ENCODE data around the gene NBEA. TPM values are rescaled to one million over a fixed set of nuclear protein-coding genes. Genes with fewer than 3 reads are reported as not detected.

NBEA gene
- total RNA-seq, 1 donor from 2014 or later, result 12.0 TPM

DNA sequence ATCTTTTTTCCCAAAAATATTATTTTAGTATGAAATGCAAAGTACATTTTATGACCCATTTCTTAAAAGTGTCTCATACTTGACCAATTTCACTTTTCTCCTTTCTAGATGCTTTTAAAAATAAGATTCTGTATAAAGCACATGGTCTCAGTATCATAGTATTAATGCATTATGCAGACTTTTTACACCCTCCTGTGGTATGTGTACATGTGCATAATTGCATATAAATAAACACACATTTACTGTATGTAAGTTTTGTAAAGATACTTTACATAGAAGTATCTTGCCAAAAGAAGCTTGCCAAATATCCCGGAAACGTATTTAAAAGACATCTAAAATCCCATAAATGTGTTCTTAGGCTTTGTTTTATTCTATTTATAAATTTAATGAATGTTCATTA lies 619.5 kb downstream of the NBEA start:
- no peak overlapping the region for H3K4me3 ChIP-seq
- H3K9me3 ChIP-seq, result no peaks in the 10 kb centered on the region
- DNase-seq (ENCODE audit: extremely low spot score in 2 of 2), result no peak
- H3K36me3 ChIP-seq, result no peaks in the 10 kb centered on the region
- H3K4me1 ChIP-seq, result no peaks in the 10 kb centered on the region
- H3K27ac ChIP-seq, result no peak overlapping the region
- H3K27me3 ChIP-seq, result no peaks in the 10 kb centered on the region
- TF ChIP-seq POLR2AphosphoS5 (IDR thresholded peaks at IDR 0.05; ENCODE audit: insufficient read depth in 1 of 2, low read depth in 1 of 2) (no peak), CTCF (IDR thresholded peaks at IDR 0.05) (no peak), POLR2A (IDR thresholded peaks at IDR 0.05) (no peak)
- intact Hi-C loops (cut with DNase I), result no loop called here

GRCh38 chr13:35565273-35565672 lies 623.2 kb downstream of the NBEA start:
- Histone ChIP-seq H3K27me3 (no peaks in the 10 kb centered on the region), H3K4me1 (no peaks in the 10 kb centered on the region), H3K27ac (no peak overlapping the region), H3K9me3 (no peaks in the 10 kb centered on the region), H3K4me3 (no peak overlapping the region), H3K36me3 (no peaks in the 10 kb centered on the region)
- no peak for TF ChIP-seq POLR2A (IDR thresholded peaks at IDR 0.05)
- no peak for TF ChIP-seq CTCF (IDR thresholded peaks at IDR 0.05)
- TF ChIP-seq POLR2AphosphoS5 (IDR thresholded peaks at IDR 0.05; ENCODE audit: insufficient read depth in 1 of 2, low read depth in 1 of 2), result no peak
- intact Hi-C loops (cut with DNase I), result no loop called here
- DNase-seq (ENCODE audit: extremely low spot score in 2 of 2), result no peak

DNA sequence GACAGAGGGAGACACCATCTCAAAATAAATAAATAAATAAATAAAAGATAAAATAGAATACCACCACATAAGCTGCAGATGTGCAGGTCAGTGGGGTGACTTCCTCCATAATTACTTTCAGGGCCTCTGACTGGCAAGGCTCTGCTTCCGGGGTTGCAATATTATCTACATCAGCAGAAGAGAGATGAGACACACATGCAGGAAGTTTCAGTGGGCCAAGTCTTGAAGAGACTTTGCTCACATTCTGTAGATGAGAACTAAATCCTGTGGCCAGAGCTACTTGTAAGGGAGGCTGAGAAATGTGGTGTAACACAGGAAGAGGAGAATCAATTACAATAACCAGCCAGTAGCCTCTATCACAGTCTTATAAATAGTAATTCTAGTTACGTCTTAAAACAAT lies 624.3 kb downstream of the NBEA start:
- no peaks in the 10 kb centered on the region for H3K9me3 ChIP-seq
- no peaks in the 10 kb centered on the region for H3K4me1 ChIP-seq
- intact Hi-C loops (cut with DNase I), result no loop called here
- H3K27me3 ChIP-seq, result no peaks in the 10 kb centered on the region
- no peak overlapping the region for H3K4me3 ChIP-seq
- DNase-seq (ENCODE audit: extremely low spot score in 2 of 2), result no peak
- TF ChIP-seq POLR2AphosphoS5 (IDR thresholded peaks at IDR 0.05; ENCODE audit: insufficient read depth in 1 of 2, low read depth in 1 of 2) (no peak), POLR2A (IDR thresholded peaks at IDR 0.05) (no peak), CTCF (IDR thresholded peaks at IDR 0.05) (no peak)
- H3K27ac ChIP-seq, result no peak overlapping the region
- H3K36me3 ChIP-seq, result no peaks in the 10 kb centered on the region

DNA sequence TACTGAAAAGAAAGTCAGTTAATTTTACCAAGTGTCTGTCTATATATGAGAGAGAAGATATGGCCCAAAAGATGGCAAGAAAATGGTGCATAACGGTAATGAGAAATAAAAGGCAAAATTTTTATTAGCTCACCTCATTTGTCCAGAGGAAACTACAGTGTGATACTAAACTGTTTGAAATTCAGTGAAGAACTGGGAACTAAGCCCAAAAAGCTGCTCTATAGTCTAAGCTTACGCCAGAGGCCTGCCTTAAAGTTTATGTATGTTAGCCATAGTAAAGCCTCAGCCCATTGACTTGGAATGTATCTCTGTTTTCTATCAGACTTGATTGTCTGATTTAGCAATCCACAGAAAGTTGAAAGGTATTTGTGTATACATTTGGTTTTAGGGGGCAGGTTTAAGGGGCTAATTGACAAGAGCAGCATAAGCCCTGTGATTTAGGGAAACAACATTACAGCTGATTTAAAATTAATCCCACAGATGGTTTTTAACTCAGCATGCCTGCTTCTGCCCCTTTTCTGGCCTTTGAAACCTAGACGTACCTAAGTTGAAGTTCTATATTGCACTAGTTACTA lies 625.4 kb downstream of the NBEA start:
- Histone ChIP-seq H3K9me3 (no peaks in the 10 kb centered on the region), H3K27me3 (no peaks in the 10 kb centered on the region), H3K36me3 (no peaks in the 10 kb centered on the region), H3K27ac (no peak overlapping the region), H3K4me3 (no peak overlapping the region), H3K4me1 (no peaks in the 10 kb centered on the region)
- intact Hi-C loops (cut with DNase I), result no loop called here
- TF ChIP-seq POLR2AphosphoS5 (IDR thresholded peaks at IDR 0.05; ENCODE audit: insufficient read depth in 1 of 2, low read depth in 1 of 2) (no peak), POLR2A (IDR thresholded peaks at IDR 0.05) (no peak), CTCF (IDR thresholded peaks at IDR 0.05) (no peak)
- no peak for DNase-seq (ENCODE audit: extremely low spot score in 2 of 2)

DNA sequence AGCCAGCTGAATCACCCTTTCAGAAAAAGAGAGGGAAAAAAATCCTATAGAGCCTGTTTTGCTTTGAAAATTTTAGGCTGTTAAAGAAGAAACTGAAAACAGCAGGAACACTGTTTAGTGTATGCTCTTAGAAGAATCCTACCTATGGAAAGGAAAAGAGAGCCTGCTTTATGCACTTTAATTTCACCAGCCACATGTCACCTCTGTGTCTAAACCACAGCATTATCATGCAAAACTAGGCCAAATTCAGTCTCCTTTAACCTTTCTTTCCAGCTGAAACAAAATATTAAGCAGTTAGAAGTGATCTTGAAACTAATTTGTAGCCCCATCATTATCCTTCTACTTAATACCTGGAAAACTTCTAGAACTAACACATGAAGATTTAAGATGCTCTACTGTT lies 631.6 kb downstream of the NBEA start:
- no peaks in the 10 kb centered on the region for H3K4me1 ChIP-seq
- H3K27me3 ChIP-seq, result no peaks in the 10 kb centered on the region
- H3K9me3 ChIP-seq, result no peaks in the 10 kb centered on the region
- no peaks in the 10 kb centered on the region for H3K36me3 ChIP-seq
- no peak for TF ChIP-seq CTCF (IDR thresholded peaks at IDR 0.05)
- TF ChIP-seq POLR2A (IDR thresholded peaks at IDR 0.05), result no peak
- no peak for TF ChIP-seq POLR2AphosphoS5 (IDR thresholded peaks at IDR 0.05; ENCODE audit: insufficient read depth in 1 of 2, low read depth in 1 of 2)
- no peak overlapping the region for H3K27ac ChIP-seq
- H3K4me3 ChIP-seq, result no peak overlapping the region
- no peak for DNase-seq (ENCODE audit: extremely low spot score in 2 of 2)
- intact Hi-C loops (cut with DNase I), result no loop called here

All from vagina (tissue), 2 donors.